GM18861 (cell line): ENCODE results near the gene SP110.
"Not testable (repeated sequence)": the region's sequence is repeated elsewhere in the genome, so short reads cannot be mapped to it uniquely, and the experiment has no call there.

Source experiments
- ATAC-seq: cut with Tn5 transposase; IDR thresholded peaks from one replicate; pipeline ENCODE4 v1.9.1; 2021; ENCODE audit not compliant: unreplicated experiment

SP110 gene

GRCh38 chr2:230225486-230225885 is 5.7 kb upstream of the SP110 start, which contains the start of gene SP140:
SP140 (plus strand) TSS chr2:230225736; CDS start chr2:230225845, 109 bp downstream.
- peak; percentile 71 for ATAC-seq

GRCh38 chr2:230224458-230224857 is 4.7 kb upstream of the SP110 start:
- ATAC-seq = no peak

- ATAC-seq = not testable (repeated sequence)
Observed at GRCh38 chr2:230222829-230223228, 3.0 kb upstream of the SP110 start.

GRCh38 chr2:230221493-230221892 is 1.7 kb upstream of the SP110 start:
- no peak for ATAC-seq

- ATAC-seq = no peak
Observed at GRCh38 chr2:230220347-230220969, 674 bp upstream of the SP110 start.

GRCh38 chr2:230218421-230218820 is 1.4 kb downstream of the SP110 start:
- ATAC-seq = peak; percentile 30

- ATAC-seq = no peak
Observed at GRCh38 chr2:230217424-230217823, 2.4 kb downstream of the SP110 start.

- no peak for ATAC-seq
Observed at GRCh38 chr2:230216489-230216888, 3.3 kb downstream of the SP110 start.

- ATAC-seq = no peak
Observed at GRCh38 chr2:230209422-230210051, 10.2 kb downstream of the SP110 start.

GRCh38 chr2:230208576-230208975 is 11.2 kb downstream of the SP110 start:
- no peak for ATAC-seq

- ATAC-seq = peak; percentile 25
Observed at GRCh38 chr2:230205721-230206120, 14.1 kb downstream of the SP110 start.

- ATAC-seq = peak; percentile 56
Observed at GRCh38 chr2:230205034-230205433, 14.8 kb downstream of the SP110 start.

GRCh38 chr2:230203110-230203676 is 16.6 kb downstream of the SP110 start:
- ATAC-seq = peak; percentile 32

GRCh38 chr2:230202430-230203109 is 17.2 kb downstream of the SP110 start:
- ATAC-seq = peak; percentile 30

GRCh38 chr2:230184727-230185578 is 34.8 kb downstream of the SP110 start:
- no peak for ATAC-seq

- ATAC-seq = no peak
Observed at GRCh38 chr2:230181195-230181594, 38.6 kb downstream of the SP110 start.

- ATAC-seq = no peak
Observed at GRCh38 chr2:230179907-230180306, 39.9 kb downstream of the SP110 start.

- ATAC-seq = no peak
Observed at GRCh38 chr2:230178546-230179485, 41.0 kb downstream of the SP110 start.

- ATAC-seq = no peak
Observed at GRCh38 chr2:230176996-230177395, 42.8 kb downstream of the SP110 start.

GRCh38 chr2:230174466-230174865 is 45.3 kb downstream of the SP110 start:
- no peak for ATAC-seq
